Retinal pigment epithelial cell (primary cell): ENCODE measurements around the gene STK10.

Source experiments
- DNase-seq: peaks from one replicate; pipeline ENCODE4 v3.0.0-alpha.2; 2010; ENCODE audit warnings: low read depth
- H3K4me3 ChIP-seq: 2 replicates; pipeline ENCODE4 v1.5.1; 2011; ENCODE audit warnings: mild to moderate bottlenecking, low read length, control low read depth, moderate library complexity
- TF ChIP-seq, protein P1 (sequence below): conservative IDR thresholded peaks from 2 replicates; pipeline ENCODE4 v1.5.1; 2011; ENCODE audit warnings: low read depth, low read length, control low read depth, inconsistent platforms

Gene STK10

GRCh38 chr5:172171118-172171517 lies 16.9 kb downstream of the STK10 start:
- no peak overlapping the region for H3K4me3 ChIP-seq
- no peak for DNase-seq
- TF ChIP-seq, protein P1, sequence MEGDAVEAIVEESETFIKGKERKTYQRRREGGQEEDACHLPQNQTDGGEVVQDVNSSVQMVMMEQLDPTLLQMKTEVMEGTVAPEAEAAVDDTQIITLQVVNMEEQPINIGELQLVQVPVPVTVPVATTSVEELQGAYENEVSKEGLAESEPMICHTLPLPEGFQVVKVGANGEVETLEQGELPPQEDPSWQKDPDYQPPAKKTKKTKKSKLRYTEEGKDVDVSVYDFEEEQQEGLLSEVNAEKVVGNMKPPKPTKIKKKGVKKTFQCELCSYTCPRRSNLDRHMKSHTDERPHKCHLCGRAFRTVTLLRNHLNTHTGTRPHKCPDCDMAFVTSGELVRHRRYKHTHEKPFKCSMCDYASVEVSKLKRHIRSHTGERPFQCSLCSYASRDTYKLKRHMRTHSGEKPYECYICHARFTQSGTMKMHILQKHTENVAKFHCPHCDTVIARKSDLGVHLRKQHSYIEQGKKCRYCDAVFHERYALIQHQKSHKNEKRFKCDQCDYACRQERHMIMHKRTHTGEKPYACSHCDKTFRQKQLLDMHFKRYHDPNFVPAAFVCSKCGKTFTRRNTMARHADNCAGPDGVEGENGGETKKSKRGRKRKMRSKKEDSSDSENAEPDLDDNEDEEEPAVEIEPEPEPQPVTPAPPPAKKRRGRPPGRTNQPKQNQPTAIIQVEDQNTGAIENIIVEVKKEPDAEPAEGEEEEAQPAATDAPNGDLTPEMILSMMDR = no peak

GRCh38 chr5:172170251-172170701 lies 17.7 kb downstream of the STK10 start:
- TF ChIP-seq, protein P1 = no peak
- H3K4me3 ChIP-seq = no peak overlapping the region
- no peak for DNase-seq

DNA sequence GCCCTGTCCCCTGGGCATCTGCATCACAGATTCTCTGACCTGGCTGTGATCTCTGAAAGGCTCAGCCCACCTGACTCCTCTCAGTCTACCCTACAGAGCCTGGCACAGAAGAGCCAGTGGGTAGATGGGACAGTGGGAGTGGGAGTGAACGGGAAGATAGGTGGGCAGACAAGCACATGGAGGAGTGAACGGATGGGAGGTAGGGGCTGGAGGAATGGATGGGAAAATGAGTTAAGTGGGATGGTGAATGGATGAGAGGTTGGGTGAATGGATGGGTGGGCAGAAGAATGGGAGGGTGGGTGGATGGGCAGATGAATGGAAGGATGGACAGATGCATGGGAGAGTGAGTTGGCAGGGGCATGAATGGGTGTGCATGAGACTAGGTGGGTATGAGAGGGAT lies 18.8 kb downstream of the STK10 start:
- TF ChIP-seq, protein P1 = no peak
- DNase-seq = no peak
- H3K4me3 ChIP-seq = no peak overlapping the region

- DNase-seq = no peak
- TF ChIP-seq, protein P1 = no peak
- no peak overlapping the region for H3K4me3 ChIP-seq
These were observed 19.7 kb downstream of the STK10 start for GRCh38 chr5:172168311-172168710.

GRCh38 chr5:172167895-172168294 lies 20.1 kb downstream of the STK10 start:
- DNase-seq = no peak
- TF ChIP-seq, protein P1 = no peak
- no peak overlapping the region for H3K4me3 ChIP-seq

- TF ChIP-seq, protein P1 = no peak
- no peak overlapping the region for H3K4me3 ChIP-seq
- DNase-seq = no peak
These were observed 21.8 kb downstream of the STK10 start for GRCh38 chr5:172166030-172166826.

- no peak overlapping the region for H3K4me3 ChIP-seq
- TF ChIP-seq, protein P1 = no peak
- no peak for DNase-seq
These were observed 22.6 kb downstream of the STK10 start for GRCh38 chr5:172165465-172165864.
